Measurements from ENCODE around the gene SLC29A3.
A peak's percentile ranks its signal among the peaks of the same experiment; 100 is the strongest.
"Not testable (repeated sequence)": the region's sequence is repeated elsewhere in the genome, so short reads cannot be mapped to it uniquely, and the experiment has no call there.

SLC29A3 gene

DNA sequence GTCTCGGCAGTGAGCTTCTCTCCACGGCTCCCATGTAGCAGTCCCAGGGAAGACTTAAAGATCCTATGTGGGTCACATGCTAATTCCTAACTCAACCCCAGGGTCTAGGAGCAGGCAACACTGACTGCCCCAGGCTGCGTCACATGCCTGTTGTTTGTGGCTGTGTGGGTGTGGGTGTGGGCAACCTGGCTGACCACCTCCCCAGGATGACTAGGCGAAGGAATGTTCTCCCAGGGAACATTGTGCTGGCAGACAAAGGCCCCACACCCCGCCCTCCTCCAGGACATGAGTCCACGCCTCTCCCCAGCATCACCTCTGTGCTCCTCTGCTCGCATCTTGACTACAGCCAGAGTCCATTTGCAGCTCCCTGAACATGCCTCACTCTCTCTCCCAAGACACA is 30.3 kb downstream of the SLC29A3 start:
- no peak for DNase-seq

DNA sequence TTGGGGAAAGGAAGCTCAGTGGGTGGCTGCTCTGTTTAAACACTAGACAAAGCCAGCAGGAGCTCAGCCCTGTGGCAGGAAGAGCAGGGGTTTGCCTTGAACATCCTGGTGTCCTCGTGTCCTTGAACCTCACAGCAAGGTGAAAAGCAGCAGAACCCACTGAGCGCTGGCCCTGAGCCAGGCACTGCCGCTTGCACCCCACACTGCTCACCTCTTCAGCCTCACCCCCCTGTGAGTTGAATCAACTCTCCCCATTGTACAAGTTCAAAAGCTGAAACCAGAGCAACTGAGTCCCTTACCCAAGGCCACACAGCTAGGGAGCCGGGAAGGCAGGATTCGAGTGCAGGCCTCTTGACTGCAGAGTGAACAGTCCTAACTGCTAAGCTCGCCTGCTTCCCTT is 32.0 kb downstream of the SLC29A3 start:
- DNase-seq, result no peak

DNA sequence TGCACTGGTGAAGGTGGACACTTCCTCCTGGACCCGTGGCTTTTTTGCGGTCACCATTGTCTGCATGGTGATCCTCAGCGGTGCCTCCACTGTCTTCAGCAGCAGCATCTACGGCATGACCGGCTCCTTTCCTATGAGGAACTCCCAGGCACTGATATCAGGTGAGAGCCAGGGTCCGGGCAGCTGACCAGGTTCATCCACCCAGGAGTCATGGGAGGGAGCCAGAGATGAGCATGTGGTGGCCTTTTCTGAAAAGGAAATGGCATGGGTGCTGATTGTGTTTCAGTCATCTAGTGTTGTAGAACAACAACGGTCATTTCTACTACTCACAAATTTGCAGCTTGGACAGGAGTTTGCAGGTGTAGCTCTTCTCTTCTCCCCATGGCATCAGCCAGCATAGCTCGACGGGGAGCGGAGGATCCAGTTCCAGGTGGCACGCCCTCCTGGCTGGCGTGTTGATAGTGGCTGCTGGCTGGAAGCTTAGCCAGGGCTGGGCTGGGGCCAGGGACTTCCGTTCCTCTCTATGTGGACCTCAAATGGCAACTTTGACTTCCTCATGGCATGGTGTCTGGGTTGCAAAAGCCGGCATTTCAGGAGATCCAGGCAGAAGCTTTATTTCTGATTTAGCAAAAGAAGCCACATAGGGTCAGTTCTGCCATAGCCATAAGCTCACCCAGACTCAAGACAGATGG is 32.7 kb downstream of the SLC29A3 start:
- no peak for DNase-seq

DNA sequence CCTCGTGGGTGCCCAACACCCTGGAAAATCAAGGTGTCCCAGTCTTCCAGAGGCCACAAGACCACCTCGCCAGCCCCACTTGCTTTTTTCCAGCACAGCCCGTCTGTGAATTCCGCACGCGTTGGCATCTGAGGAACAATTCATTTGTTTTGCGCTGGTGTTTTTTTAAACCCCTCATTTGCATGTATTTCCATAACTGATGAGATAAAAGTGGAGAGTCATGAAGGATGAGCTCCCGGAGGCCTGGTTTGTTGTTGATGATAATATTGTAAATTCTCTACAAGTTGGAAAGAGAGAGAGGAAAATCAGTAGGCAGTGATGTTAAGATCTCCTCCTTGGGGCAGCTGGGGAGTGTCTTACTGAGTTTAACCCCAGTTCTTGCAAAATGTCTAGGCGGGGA is 34.6 kb downstream of the SLC29A3 start:
- no peak for DNase-seq

DNA sequence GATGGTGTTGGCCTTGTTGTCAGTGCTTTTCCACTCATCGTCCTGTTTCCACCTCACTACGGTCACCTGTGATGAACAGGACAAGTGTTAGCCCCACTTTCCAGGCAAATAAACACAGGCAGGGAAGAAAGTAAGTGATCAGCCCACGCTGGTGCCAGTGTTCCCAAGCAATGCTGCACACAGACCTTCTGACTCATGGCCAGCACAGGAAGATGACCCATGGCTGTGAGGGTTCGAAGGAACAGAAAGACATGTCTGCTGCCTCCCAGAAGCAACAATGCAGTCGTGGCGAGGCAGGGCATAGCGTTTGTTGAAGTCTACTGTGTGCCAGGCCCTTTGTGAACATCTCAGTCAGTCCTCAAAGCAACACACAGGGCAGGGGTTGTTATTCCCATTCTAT is 35.7 kb downstream of the SLC29A3 start:
- DNase-seq, result no peak

DNA sequence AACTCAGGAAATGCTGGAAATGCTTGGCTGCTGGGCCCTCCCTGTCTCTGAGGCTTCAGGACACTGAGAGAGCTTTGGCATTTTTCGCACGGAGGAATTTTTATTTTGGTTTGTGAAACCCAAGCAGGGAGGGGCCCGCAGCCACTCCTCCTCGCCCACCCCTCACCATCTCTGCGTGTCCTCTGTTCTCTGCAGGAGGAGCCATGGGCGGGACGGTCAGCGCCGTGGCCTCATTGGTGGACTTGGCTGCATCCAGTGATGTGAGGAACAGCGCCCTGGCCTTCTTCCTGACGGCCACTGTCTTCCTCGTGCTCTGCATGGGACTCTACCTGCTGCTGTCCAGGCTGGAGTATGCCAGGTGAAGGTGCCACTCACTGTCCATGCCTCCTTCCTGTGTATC is 36.8 kb downstream of the SLC29A3 start:
- no peak for DNase-seq

DNA sequence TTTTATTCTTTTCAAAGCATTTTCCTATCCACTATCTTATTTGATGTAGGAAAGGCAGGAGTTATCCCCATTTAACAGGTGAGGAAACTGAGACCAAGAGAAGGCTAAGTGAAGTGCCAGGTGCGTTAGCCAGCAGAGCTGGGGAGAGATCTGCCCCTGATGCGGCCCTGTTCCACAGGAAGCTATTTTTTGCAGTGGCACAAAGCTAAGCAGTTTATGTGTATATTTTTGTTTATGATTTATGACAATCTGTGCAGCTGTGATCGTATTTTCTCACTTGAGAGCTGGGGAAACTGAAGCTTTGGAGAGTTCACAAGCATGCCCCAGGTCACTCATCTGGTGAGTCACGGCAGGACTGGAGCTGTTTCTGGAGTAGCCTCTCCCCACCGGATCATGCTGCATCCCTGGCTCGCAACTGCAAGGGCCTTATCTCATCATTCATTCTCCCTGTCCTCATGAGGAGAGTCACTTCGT is 38.8 kb downstream of the SLC29A3 start:
- DNase-seq, result no peak

DNA sequence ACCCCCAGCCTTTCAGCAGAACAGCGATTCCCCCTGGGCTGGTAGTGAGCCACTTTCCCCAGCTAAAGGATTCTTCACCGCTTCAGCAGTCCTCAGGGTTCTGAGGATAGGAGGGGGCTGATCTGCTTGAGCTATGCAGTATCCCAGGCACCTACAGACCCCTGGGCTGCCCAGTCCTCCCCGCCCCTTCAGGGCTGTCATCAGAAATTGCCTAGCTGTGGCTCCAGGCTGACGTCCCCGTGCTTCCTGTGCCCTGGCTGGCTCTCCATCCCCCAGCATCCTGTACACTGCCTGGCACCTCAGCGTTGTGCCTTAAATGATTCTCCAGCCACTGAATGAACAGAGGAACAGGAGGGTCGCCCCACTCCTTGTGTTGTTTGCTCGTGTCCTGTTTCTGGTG is 39.2 kb downstream of the SLC29A3 start:
- no peak for DNase-seq

DNA sequence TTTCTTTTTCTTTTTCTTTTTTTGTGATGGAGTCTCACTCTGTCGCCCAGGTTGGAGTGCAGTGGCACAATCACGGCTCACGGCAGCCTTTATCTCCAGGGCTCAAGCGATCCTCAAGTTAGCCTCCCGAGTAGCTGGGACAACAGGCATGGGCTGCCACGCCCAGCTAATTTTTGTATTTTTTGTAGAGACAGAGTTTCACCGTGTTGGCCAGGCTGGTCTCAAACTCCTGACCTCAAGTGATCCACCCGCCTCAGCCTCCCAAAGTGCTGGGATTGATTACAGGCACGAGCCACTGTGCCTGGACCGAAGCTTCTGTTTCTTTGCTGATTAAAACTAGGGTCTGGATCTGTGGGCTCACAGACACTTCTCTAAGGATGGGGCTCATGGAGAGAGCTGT is 39.8 kb downstream of the SLC29A3 start:
- not testable (repeated sequence) for DNase-seq

DNA sequence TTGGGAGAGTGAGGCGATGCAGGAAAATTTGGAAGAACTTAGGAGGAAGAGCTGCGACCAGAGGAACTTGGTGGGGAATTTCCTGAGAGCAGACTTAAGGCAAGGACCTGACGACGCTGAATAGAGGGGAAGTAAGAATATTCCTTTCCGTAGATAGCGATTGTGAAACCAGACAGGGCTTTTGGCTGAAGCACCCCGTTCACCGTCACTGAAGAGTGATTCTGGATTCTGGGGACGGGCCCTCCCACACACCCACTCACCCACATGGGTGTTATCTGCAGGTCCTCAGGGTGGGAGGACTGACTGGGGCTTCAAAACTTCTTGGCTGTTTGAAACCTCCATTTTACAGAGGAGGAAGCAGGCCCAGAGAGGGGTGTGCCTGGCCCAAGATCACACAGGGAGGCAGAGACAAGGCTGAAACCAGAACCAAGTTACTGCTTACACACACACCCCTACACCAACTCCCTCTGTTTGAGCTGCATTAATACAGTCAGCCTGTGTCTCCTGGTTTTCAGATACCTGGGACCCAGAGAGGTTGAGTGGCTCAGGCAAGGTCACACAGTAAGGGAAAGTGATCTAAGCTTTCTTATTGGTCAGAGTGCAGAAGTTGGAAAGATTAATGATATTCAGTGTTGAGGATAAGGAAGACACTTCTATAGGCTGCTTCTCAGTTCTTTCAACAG is 40.4 kb downstream of the SLC29A3 start:
- no peak for DNase-seq

DNA sequence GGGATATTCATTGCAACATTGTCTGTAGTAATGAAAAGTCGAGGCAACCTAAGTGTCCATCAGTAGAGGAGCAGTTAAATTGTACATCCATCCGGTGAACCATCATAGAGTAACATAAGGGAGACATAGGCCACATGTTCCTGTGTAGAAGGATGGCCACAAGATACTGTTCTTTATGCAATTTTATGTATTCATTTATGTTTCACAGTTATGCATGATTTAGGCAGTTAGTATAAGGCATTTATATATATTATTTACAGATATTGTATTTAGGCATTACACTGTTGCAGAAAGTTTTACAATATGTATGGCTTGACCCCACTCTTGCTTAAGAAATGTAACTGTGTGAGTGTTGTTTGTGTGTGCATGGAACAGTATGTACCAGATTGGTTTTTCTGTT is 41.7 kb downstream of the SLC29A3 start:
- no peak for DNase-seq

DNA sequence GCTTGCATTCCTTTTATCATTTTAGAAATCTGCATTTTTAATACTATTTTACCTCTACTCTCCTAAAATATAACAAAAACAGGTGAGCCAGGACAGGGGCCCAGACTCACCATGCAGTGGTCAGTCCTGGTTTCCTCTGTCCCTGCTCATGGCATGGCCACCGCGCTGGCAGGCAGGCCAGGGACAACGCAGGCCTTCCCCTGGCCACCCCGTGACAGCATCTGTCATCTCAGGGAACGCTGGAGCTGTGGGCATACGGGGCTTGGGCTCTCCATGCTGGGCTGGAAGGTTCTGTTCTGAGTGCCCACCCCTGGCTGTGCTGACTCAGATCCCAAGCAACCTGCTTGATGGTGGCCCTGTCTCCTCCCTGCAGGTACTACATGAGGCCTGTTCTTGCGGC is 42.5 kb downstream of the SLC29A3 start:
- no peak for DNase-seq

DNA sequence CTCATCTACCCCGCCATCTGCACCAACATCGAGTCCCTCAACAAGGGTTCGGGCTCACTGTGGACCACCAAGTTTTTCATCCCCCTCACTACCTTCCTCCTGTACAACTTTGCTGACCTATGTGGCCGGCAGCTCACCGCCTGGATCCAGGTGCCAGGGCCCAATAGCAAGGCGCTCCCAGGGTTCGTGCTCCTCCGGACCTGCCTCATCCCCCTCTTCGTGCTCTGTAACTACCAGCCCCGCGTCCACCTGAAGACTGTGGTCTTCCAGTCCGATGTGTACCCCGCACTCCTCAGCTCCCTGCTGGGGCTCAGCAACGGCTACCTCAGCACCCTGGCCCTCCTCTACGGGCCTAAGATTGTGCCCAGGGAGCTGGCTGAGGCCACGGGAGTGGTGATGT is 43.1 kb downstream of the SLC29A3 start:
- DNase-seq, result no peak

DNA sequence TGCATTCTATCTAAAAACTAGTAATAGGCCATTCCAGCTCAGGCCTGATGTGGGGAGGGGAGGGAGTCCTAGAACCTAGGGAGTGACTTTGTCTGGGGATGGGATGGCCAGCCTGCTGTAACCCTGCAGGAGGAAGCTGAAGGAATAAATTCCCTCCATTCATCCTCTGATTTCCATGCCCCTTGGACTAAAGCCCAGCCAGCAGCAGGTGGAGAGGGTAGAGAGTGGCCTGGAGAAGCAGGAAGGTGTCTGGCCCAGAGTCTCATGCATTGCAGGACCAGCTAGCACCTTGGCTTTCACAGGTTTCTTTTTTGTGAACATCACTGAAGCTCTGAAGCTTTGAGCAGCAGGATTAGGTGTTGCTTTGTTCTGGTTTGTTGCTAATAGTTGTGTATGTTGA is 44.9 kb downstream of the SLC29A3 start:
- no peak for DNase-seq

DNA sequence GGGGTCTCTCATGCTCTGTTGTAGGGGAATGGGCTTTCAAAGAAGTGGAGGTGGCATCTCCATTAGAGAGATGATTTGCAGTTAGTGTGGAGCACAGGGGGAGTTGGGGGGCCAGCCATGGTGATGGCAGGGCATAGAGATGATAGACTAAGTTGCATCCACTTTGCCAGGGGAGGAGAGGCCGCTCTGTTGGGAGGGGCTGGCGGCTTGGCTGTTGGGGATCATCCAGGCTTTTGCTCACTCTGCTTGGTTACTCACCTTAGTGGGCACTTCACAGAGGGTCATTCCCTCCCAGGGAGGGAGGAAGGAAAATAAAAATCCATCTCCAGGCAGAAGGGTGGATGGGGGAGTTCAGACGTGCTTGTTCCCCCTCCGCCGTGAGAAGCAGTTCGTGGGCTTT is 46.3 kb downstream of the SLC29A3 start:
- no peak for DNase-seq

DNA sequence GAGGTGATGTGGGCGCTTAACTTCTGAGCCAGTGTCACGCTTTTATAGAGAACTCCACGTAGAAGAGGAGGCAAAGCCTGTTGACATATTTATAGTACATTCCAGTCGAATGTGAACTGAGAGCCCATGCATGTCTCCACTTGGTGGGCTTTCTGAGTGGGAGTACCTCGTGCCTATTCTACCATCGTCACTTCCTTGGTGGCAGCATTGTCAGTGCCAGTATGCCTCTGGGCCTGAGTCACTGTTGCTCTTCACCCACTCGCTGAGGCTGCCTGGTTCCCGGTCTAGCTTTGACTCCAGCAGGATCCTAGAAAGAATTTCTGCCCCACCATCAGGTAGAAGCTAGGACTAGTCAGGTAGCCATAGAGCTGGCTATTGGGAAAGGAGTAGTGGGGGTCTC is 47.6 kb downstream of the SLC29A3 start:
- no peak for DNase-seq

DNA sequence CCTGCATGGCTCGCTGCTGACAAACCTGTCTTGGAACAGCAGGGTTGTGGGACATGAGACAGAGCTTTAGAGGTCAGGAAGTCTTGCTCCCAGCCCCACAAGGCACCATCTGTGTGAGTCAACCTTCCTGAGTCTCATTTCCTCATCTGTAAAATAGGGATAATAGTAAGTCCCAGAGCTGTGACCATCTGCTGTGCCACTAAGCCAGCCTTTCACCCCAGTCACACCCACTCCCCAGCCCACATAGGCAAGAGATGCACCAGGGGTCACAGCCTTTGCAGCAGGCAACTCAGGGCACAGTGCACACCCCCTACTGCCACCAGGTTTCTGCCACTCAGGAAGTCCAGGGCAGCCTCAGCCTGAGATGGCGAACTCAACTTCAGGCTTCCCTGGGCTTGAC is 48.2 kb downstream of the SLC29A3 start:
- no peak for DNase-seq

DNA sequence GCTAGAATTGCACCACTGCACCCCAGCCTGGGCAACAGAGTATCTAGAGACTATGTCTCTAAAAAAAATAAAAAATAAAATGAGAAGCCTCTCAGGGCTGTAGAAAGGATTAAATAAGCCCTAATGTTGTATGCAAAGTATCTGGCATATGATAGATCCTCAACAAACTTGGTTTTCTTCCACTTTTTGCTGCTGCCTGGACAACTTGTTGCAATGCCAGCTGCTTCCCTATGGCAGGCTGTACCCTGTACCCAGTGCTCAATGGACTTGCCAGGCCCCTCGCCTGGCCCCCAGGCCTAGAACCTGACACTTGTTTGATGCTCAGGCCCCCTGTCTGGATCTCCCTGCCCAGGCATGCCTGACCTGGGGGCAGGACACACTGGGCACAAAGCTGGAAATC is 49.1 kb downstream of the SLC29A3 start:
- no peak for DNase-seq

DNA sequence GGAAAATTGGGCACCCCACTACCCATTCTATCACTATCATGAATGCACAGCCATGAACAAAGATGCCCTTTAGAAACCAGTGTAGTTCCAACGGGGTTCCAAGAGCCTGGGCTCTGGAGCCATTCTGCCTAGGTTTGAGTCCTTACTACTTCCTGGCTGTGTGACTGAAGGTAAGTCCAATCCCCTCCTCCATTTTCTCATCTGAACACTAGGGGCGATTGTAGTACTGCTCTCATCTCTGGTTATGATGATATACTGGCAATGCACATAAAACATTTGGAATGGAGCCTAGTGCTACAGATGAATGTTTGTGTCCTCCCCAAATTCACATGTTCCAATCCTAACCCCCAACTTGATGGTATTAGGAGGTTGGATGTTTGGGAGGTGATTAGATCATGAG is 49.6 kb downstream of the SLC29A3 start:
- peak; percentile 11 for DNase-seq

DNA sequence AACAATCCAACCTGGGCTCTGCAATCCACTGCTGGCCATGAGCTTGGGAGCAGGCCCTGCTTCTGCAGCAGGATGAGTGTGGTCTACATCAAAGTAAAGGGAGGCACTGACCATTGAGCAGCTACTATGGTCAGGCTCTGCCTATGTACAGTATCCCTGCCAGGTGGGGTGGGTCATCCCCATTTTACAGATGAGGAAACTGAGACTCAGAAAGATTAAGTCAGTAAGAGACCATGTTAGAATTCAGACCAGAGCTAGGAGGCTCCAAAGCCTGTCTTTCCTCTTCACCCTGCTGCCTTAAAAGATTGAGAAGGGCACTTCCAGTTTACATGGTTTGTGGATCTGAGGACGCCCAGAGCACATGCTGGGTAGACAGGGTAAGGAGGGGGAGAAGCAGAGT is 50.5 kb downstream of the SLC29A3 start:
- DNase-seq, result no peak

DNA sequence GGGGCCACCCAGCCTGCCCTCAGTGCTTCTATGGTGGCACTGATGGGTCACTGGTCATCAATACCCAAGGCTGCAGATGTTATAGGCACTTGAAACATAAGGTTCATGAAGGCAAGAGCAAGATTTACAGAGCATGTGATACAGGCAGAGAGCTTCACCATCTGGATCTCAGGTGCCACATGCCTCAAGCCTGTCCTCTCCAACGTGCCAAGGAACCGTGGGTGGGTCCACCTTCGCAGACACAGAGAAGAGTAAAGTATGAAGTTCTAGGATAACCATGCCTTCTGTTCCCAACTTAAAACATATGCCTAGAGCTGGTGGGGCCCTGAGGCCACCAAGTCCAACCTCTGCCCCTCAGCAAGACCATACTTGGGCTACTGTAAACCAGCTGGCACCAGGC is 51.0 kb downstream of the SLC29A3 start:
- DNase-seq, result no peak

DNA sequence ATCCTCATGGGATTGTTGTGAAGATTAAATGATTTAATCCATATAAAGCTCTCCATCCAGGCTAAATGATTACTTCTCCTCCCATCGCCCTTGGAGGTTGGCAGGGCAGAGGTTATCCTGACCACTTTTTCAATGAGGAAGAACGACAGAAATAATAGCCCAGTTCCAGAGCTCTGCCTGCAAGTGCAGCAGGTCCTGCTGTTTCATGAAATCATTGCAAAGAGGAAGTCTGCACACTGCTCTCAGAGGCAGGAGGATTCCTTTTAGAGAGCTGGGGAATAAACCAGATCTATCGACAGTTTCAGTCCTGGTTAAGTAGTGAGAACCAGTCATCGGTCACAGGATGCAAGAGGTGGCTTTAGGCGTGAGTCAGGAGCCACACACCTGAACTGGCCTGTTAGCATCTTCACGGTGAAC is 52.7 kb downstream of the SLC29A3 start:
- DNase-seq, result peak; percentile 65

DNA sequence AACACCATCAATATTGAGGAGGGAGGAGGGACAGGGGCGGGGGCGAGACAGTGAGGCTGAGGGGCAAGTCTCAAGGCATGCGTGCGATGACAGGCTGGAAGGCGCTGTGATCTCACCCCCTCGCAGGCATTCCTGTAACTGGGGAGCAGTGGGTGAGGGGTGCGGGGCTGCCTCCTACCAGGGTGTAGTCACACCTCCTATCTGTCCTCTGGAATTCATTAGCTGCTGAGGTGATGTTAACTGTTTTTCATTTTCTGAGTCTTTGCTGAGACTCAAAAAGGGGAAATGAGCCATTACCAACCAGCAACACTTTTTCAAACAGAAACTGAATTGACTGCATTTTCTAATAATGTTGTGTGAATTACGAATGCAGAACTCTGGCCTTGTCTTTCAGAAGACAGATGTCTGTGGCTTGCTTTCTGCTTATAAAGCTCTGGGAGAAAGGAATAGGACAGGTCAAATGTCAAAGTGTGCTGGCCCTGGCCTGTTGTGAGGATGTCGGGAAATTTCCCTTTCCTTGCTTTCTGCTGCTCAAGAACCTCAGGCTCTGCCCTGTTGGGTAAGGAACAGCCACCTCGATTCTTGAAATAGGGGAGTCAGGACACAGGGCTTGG is 53.9 kb downstream of the SLC29A3 start:
- peak; percentile 72 for DNase-seq

DNA sequence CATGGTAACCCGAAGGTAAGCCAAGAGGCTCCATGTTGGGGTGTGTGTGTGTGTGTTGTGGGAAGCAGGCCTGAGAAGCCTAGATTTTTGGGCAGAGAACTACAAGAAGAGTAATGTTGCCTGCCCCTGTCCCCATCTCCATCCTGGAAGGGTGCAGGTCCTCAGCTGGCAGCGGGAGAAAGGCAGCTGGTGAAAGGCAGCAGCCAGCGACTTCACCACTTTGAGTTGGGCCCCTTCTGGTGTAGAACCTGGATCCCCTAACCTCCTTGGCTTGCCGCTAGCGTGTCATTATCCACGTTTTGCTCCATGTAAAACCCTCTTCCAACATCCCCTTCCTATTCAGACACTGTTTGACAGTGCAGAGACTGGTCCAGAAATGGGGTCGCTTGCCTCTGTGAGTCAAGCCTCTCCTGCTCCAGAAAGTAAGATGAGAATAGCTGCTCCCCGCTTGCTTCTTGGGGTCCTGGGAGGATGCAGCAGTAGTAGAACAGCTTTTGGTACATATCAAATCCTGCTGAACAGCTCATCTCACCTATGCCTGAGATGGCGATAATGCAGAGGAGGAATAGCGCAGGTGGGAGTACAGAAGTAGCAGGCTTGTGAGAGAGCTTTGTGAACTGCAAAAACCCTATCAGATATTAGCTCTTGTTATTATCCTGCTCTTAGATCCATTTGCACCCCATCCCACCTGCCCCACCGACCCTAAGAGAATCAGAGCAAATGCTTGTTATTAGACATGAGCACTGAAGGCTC is 55.6 kb downstream of the SLC29A3 start:
- DNase-seq, result no peak

All from RPMI8226 (cell line).